DOHH2 (cell line): ENCODE data around the gene HDAC4.

Experiments used
- H3F3A ChIP-seq: fragments of 200-600 bp; sonication (generic), shearing (Covaris generic); 2 replicates; pipeline ENCODE4 v1.6.0; 2016; ENCODE audit warnings: antibody characterized with exemption, mild to moderate bottlenecking; ENCODE audit not compliant: control insufficient read depth, insufficient read depth
- H3K27ac ChIP-seq: fragments of 200-600 bp; sonication (generic); 2 replicates; pipeline ENCODE4 v1.5.1; 2014; ENCODE audit warnings: low read depth, mild to moderate bottlenecking, low read length, moderate library complexity
- H3K27me3 ChIP-seq: fragments of 200-600 bp; sonication (generic); 2 replicates; pipeline ENCODE4 v1.6.1; 2014; ENCODE audit warnings: mild to moderate bottlenecking, low read length, mixed read lengths; ENCODE audit not compliant: control insufficient read depth
- H3K36me3 ChIP-seq: fragments of 200-600 bp; sonication (generic); 2 replicates; pipeline ENCODE4 v1.6.1; 2014; ENCODE audit warnings: mild to moderate bottlenecking, low read length, moderate library complexity, mixed read lengths; ENCODE audit not compliant: control insufficient read depth
- H3K4me1 ChIP-seq: fragments of 200-600 bp; sonication (generic); 2 replicates; pipeline ENCODE4 v1.6.1; 2014; ENCODE audit warnings: mild to moderate bottlenecking, low read length, mixed read lengths; ENCODE audit not compliant: control insufficient read depth
- H3K4me2 ChIP-seq: fragments of 200-600 bp; sonication (generic); 2 replicates; pipeline ENCODE4 v1.6.0; 2014; ENCODE audit warnings: mild to moderate bottlenecking, low read length, moderate library complexity
- H3K4me3 ChIP-seq: fragments of 200-600 bp; sonication (generic); 2 replicates; pipeline ENCODE4 v1.5.1; 2014; ENCODE audit warnings: mild to moderate bottlenecking, low read length, mixed read lengths
- H3K79me2 ChIP-seq: fragments of 200-600 bp; sonication (generic); 2 replicates; pipeline ENCODE4 v1.6.1; 2014; ENCODE audit warnings: mild to moderate bottlenecking, low read length, mixed read lengths; ENCODE audit not compliant: control insufficient read depth
- H3K9me2 ChIP-seq: fragments of 200-600 bp; sonication (generic); replicated peaks from 2 replicates; pipeline ENCODE4 v1.6.1; 2014; ENCODE audit warnings: mild to moderate bottlenecking, low read length, mixed read lengths; ENCODE audit not compliant: control insufficient read depth
- H3K9me3 ChIP-seq: fragments of 200-600 bp; sonication (generic); 2 replicates; pipeline ENCODE4 v1.6.1; 2014; ENCODE audit warnings: antibody characterized with exemption, low read length, mixed read lengths; ENCODE audit not compliant: control insufficient read depth, insufficient read depth
- H4K20me1 ChIP-seq: fragments of 200-600 bp; sonication (generic); 2 replicates; pipeline ENCODE4 v1.6.0; 2014; ENCODE audit warnings: low read depth, mild to moderate bottlenecking, antibody characterized with exemption, low read length, moderate library complexity; ENCODE audit not compliant: control insufficient read depth, insufficient read depth
- EZH2phosphoT487 ChIP-seq: fragments of 200-600 bp; sonication (generic); IDR thresholded peaks from 2 replicates; pipeline ENCODE4 v1.6.1; 2017; ENCODE audit warnings: borderline replicate concordance, mild to moderate bottlenecking, antibody characterized with exemption, low read length, moderate library complexity, mixed read lengths
- TF ChIP-seq, protein P1 (sequence below): fragments of 200-600 bp; sonication (generic); IDR thresholded peaks from one replicate; pipeline ENCODE4 v1.5.1; 2014; ENCODE audit warnings: antibody characterized with exemption, mild to moderate bottlenecking, low read depth, low read length; ENCODE audit not compliant: poor library complexity, severe bottlenecking

The HDAC4 gene

DNA sequence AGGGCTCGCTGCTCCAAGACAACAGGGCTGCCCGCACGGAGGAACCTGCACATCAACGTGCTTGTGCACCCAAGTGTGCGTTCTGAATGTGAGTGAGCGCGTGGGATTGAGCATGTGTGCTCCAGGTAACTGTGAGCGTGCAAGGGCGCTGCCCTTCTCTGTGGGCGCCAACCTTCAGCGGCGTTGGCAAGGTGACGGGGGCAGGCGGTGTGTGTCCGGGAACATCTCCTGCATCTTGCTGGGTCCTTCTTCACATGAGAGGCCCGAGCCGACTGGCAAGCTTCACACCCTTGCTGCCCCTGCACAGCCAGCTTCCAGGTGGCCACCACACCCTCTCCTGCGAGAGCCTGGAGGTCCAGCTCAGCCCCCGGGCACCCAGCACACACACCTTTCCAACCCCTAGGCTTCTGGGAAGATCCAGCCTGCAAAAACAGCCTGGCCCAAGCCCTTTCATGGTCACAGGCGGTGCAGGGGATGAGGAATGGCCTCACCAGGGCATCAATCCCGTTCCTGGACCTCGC lies 220.9 kb downstream of the HDAC4 start:
- no peaks in the 10 kb centered on the region for H4K20me1 ChIP-seq
- H3F3A ChIP-seq: no peaks in the 10 kb centered on the region
- H3K9me2 ChIP-seq: no peaks in the 10 kb centered on the region
- H3K27ac ChIP-seq: no peak overlapping the region
- H3K4me2 ChIP-seq: no peak overlapping the region
- no peak for TF ChIP-seq EZH2phosphoT487
- TF ChIP-seq, protein P1, sequence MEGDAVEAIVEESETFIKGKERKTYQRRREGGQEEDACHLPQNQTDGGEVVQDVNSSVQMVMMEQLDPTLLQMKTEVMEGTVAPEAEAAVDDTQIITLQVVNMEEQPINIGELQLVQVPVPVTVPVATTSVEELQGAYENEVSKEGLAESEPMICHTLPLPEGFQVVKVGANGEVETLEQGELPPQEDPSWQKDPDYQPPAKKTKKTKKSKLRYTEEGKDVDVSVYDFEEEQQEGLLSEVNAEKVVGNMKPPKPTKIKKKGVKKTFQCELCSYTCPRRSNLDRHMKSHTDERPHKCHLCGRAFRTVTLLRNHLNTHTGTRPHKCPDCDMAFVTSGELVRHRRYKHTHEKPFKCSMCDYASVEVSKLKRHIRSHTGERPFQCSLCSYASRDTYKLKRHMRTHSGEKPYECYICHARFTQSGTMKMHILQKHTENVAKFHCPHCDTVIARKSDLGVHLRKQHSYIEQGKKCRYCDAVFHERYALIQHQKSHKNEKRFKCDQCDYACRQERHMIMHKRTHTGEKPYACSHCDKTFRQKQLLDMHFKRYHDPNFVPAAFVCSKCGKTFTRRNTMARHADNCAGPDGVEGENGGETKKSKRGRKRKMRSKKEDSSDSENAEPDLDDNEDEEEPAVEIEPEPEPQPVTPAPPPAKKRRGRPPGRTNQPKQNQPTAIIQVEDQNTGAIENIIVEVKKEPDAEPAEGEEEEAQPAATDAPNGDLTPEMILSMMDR: no peak
- H3K9me3 ChIP-seq: no peaks in the 10 kb centered on the region
- no peaks in the 10 kb centered on the region for H3K79me2 ChIP-seq
- no peaks in the 10 kb centered on the region for H3K36me3 ChIP-seq
- H3K27me3 ChIP-seq: no peaks in the 10 kb centered on the region
- H3K4me3 ChIP-seq: no peak overlapping the region
- no peaks in the 10 kb centered on the region for H3K4me1 ChIP-seq

DNA sequence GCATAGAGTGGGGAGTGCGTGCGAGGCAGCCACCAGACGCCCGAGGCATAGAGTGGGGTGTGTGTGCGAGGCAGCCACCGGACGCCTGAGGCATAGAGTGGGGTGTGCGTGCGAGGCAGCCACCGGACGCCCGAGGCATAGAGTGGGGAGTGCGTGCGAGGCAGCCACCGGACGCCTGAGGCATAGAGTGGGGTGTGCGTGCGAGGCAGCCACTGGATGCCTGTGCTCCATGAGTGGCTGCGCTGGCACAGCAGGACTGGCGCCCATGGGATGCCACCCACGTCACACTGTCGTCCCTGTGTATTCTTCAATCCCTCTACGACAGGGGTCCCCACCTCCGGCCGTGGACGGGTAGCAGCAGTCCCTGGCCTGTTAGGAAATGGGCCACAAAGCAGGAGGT lies 221.9 kb downstream of the HDAC4 start:
- Histone ChIP-seq H3K27me3 (no peaks in the 10 kb centered on the region), H3F3A (no peaks in the 10 kb centered on the region), H3K36me3 (no peaks in the 10 kb centered on the region), H3K27ac (no peak overlapping the region), H4K20me1 (no peaks in the 10 kb centered on the region), H3K4me1 (no peaks in the 10 kb centered on the region), H3K9me2 (no peaks in the 10 kb centered on the region), H3K9me3 (no peaks in the 10 kb centered on the region), H3K79me2 (no peaks in the 10 kb centered on the region), H3K4me2 (no peak overlapping the region), H3K4me3 (no peak overlapping the region)
- TF ChIP-seq EZH2phosphoT487: no peak
- TF ChIP-seq, protein P1: no peak

DNA sequence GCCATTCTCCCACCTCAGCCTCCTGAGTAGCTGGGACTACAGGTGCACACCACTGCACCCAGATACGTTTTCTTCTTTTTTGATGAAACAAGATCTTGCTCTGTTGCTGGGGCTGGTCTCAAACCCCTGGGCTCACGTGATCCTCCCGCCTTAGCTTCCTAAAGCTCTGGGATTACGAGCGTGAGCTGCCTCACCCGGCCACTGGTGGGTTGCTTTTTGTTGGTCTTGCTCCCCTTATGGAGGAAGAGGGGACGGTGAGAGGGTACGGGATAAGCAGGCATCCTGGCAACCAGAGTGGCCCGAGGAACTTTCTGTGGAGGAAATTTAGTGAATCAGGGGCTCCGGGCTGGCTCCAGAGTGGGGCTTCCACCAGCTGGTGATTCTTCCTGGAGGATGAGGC lies 222.3 kb downstream of the HDAC4 start:
- Histone ChIP-seq H3K79me2 (no peaks in the 10 kb centered on the region), H3K9me2 (no peaks in the 10 kb centered on the region), H3F3A (no peaks in the 10 kb centered on the region), H3K9me3 (no peaks in the 10 kb centered on the region), H3K36me3 (no peaks in the 10 kb centered on the region), H3K27ac (no peak overlapping the region), H4K20me1 (no peaks in the 10 kb centered on the region), H3K4me1 (no peaks in the 10 kb centered on the region), H3K4me2 (no peak overlapping the region), H3K27me3 (no peaks in the 10 kb centered on the region), H3K4me3 (no peak overlapping the region)
- TF ChIP-seq, protein P1: no peak
- TF ChIP-seq EZH2phosphoT487: no peak
